Subcutaneous adipose tissue (tissue), 4 donors: ENCODE results near the gene NTRK2. TPM values are rescaled to one million over a fixed set of nuclear protein-coding genes. Genes with fewer than 3 reads are reported as not detected.

Source experiments
- CTCF ChIP-seq: fragments of 450-650 bp; IDR thresholded peaks from one replicate; pipeline ENCODE4 v1.5.1; 2016; ENCODE audit warnings: low read depth, mild to moderate bottlenecking, control low read depth, antibody characterized with exemption, moderate library complexity
- total RNA-seq, 4 donors: library from RNA; depleted of rRNA; stranded (reverse); fragments of >200 nt; gene quantifications; one replicate each; pipeline ENCODE4 v1.1.0, GENCODE V29; 2016

NTRK2 gene
- total RNA-seq, 4 donors from 2014 or later, result 51.5 to 105 (median 66.8) TPM

GRCh38 chr9:84789463-84789830 lies 119.9 kb downstream of the NTRK2 start:
- TF ChIP-seq CTCF, result no peak

GRCh38 chr9:84791643-84792042 lies 122.1 kb downstream of the NTRK2 start:
- no peak for TF ChIP-seq CTCF

- TF ChIP-seq CTCF, result no peak
These were observed 123.7 kb downstream of the NTRK2 start for GRCh38 chr9:84793251-84793650.

GRCh38 chr9:84794981-84795637 lies 125.6 kb downstream of the NTRK2 start:
- TF ChIP-seq CTCF, result no peak

GRCh38 chr9:84796404-84796803 lies 126.9 kb downstream of the NTRK2 start:
- TF ChIP-seq CTCF, result no peak

GRCh38 chr9:84799251-84799650 lies 129.7 kb downstream of the NTRK2 start:
- no peak for TF ChIP-seq CTCF

- TF ChIP-seq CTCF, result no peak
These were observed 135.6 kb downstream of the NTRK2 start for GRCh38 chr9:84804951-84805694.
